Measurements from ENCODE around the gene SRPK2.
"Not testable (repeated sequence)": the region's sequence is repeated elsewhere in the genome, so short reads cannot be mapped to it uniquely, and the experiment has no call there.

Gene SRPK2

GRCh38 chr7:105353752-105354328, 34.9 kb downstream of the SRPK2 start:
- H3K4me3 Mint-ChIP-seq, result no peak overlapping the region
- H3K27ac Mint-ChIP-seq, result peak overlapping the region; percentile 34 to 92 (median 68)
- peaks cover 4% of the 10 kb centered on the region for H3K36me3 Mint-ChIP-seq (ENCODE audit: low read depth)
- H3K27me3 Mint-ChIP-seq (ENCODE audit: low read depth), result no peaks in the 10 kb centered on the region
- no peak for TF ChIP-seq CTCF (IDR thresholded peaks at IDR 0.05; ENCODE audit: unreplicated experiment in 3 of 3)
- H3K4me1 Mint-ChIP-seq, result peaks cover 34% of the 10 kb centered on the region
- no peaks in the 10 kb centered on the region for H3K9me3 Mint-ChIP-seq

- H3K27me3 Mint-ChIP-seq (ENCODE audit: low read depth), result no peaks in the 10 kb centered on the region
These were observed 35.6 kb downstream of the SRPK2 start for GRCh38 chr7:105352901-105353668.

GRCh38 chr7:105352018-105352612, 36.6 kb downstream of the SRPK2 start:
- no peak for TF ChIP-seq CTCF (IDR thresholded peaks at IDR 0.05; ENCODE audit: unreplicated experiment in 3 of 3)
- no peaks in the 10 kb centered on the region for H3K9me3 Mint-ChIP-seq
- H3K27ac Mint-ChIP-seq, result peak overlapping the region; percentile 77 to 92 (median 84)
- no peaks in the 10 kb centered on the region for H3K27me3 Mint-ChIP-seq (ENCODE audit: low read depth)
- H3K4me1 Mint-ChIP-seq, result peaks cover 34% of the 10 kb centered on the region
- no peaks in the 10 kb centered on the region for H3K36me3 Mint-ChIP-seq (ENCODE audit: low read depth)
- H3K4me3 Mint-ChIP-seq, result peak overlapping the region in 1 of 3 experiments; percentile 34

More at GRCh38 chr7:105352901-105353668, 35.6 kb downstream of the SRPK2 start:
- H3K4me3 Mint-ChIP-seq, result no peak overlapping the region
- peak overlapping the region; percentile 34 to 92 (median 68) for H3K27ac Mint-ChIP-seq
- no peaks in the 10 kb centered on the region for H3K9me3 Mint-ChIP-seq
- peaks cover 34% of the 10 kb centered on the region for H3K4me1 Mint-ChIP-seq
- no peaks in the 10 kb centered on the region for H3K36me3 Mint-ChIP-seq (ENCODE audit: low read depth)
- no peak for TF ChIP-seq CTCF (IDR thresholded peaks at IDR 0.05; ENCODE audit: unreplicated experiment in 3 of 3)

- peak overlapping the region in 1 of 3 experiments; percentile 60 for H3K27ac Mint-ChIP-seq
- TF ChIP-seq CTCF (IDR thresholded peaks at IDR 0.05; ENCODE audit: unreplicated experiment in 3 of 3), result no peak
- no peaks in the 10 kb centered on the region for H3K36me3 Mint-ChIP-seq (ENCODE audit: low read depth)
- H3K4me3 Mint-ChIP-seq, result no peak overlapping the region
- peaks cover 34% of the 10 kb centered on the region for H3K4me1 Mint-ChIP-seq
- H3K27me3 Mint-ChIP-seq (ENCODE audit: low read depth), result no peaks in the 10 kb centered on the region
- no peaks in the 10 kb centered on the region for H3K9me3 Mint-ChIP-seq
These were observed 37.8 kb downstream of the SRPK2 start for GRCh38 chr7:105350906-105351305.

GRCh38 chr7:105348177-105348576, 40.5 kb downstream of the SRPK2 start:
- not testable (repeated sequence) for H3K27me3 Mint-ChIP-seq (ENCODE audit: low read depth); H3K9me3 Mint-ChIP-seq; H3K4me3 Mint-ChIP-seq

GRCh38 chr7:105346593-105347322, 42.0 kb downstream of the SRPK2 start:
- no peaks in the 10 kb centered on the region for H3K9me3 Mint-ChIP-seq
- no peak for TF ChIP-seq CTCF (IDR thresholded peaks at IDR 0.05; ENCODE audit: unreplicated experiment in 3 of 3)
- no peak overlapping the region for H3K27ac Mint-ChIP-seq
- no peaks in the 10 kb centered on the region for H3K27me3 Mint-ChIP-seq (ENCODE audit: low read depth)
- H3K36me3 Mint-ChIP-seq (ENCODE audit: low read depth), result no peaks in the 10 kb centered on the region
- H3K4me3 Mint-ChIP-seq, result no peak overlapping the region
- peaks cover 11% of the 10 kb centered on the region for H3K4me1 Mint-ChIP-seq

More at GRCh38 chr7:105348177-105348576, 40.5 kb downstream of the SRPK2 start:
- not testable (repeated sequence) for H3K27ac Mint-ChIP-seq; H3K36me3 Mint-ChIP-seq (ENCODE audit: low read depth)
- H3K4me1 Mint-ChIP-seq, result peaks cover 23% of the 10 kb centered on the region

Data from nephron (organoid).